IgD-negative memory B cell (primary cell): ENCODE measurements around the gene CENPU. TPM values are rescaled to one million over a fixed set of nuclear protein-coding genes. Genes with fewer than 3 reads are reported as not detected.
A peak's percentile ranks its signal among the peaks of the same experiment; 100 is the strongest.
"Not testable (repeated sequence)": the region's sequence is repeated elsewhere in the genome, so short reads cannot be mapped to it uniquely, and the experiment has no call there.

ENCODE experiments used
- H3K27ac Mint-ChIP-seq, 3 donors: one replicate each; pipeline ENCODE4 v1.8.0; 2020 to 2022; ENCODE audit warnings: mild to moderate bottlenecking in 3 of 3, mixed read lengths in 3 of 3, moderate library complexity in 1 of 3
- H3K27me3 Mint-ChIP-seq: one replicate; pipeline ENCODE4 v1.8.0; 2021; ENCODE audit warnings: mixed read lengths
- H3K36me3 Mint-ChIP-seq: one replicate; pipeline ENCODE4 v1.8.0; 2020; ENCODE audit warnings: mild to moderate bottlenecking, mixed read lengths
- H3K4me1 Mint-ChIP-seq, 3 donors: one replicate each; pipeline ENCODE4 v1.8.0; 2020 to 2022; ENCODE audit warnings: mixed read lengths in 3 of 3, mild to moderate bottlenecking in 1 of 3
- H3K4me3 Mint-ChIP-seq, 4 donors: one replicate each; pipeline ENCODE4 v1.8.0; 2020 to 2022; ENCODE audit warnings: mild to moderate bottlenecking in 4 of 4, mixed read lengths in 4 of 4, moderate library complexity in 3 of 4
- H3K9me3 Mint-ChIP-seq, 3 donors: one replicate each; pipeline ENCODE4 v1.8.0; 2020 to 2021; ENCODE audit warnings: mixed read lengths in 3 of 3, mild to moderate bottlenecking in 1 of 3
- polyA plus RNA-seq: library from polyadenylated mRNA; unstranded; fragments of 300-500 nt; fragmentation: Illumina TruSeq; gene quantifications from one replicate; pipeline ENCODE4 v1.2.3, GENCODE V29; 2021

CENPU gene
- polyA plus RNA-seq = 1.4 TPM

- Mint-ChIP-seq H3K4me1 (peaks cover 9 to 15% (median 11%) of the 10 kb centered on the region in 3 donors), H3K4me3 (peak within 1 kb of the TSS; percentile 90 to 98 (median 94)), H3K9me3 (no peaks in the 10 kb centered on the region), H3K27me3 (no peaks in the 10 kb centered on the region), H3K27ac (peak within 1 kb of the TSS; percentile 79 to 95 (median 91)), H3K36me3 (no peaks in the 10 kb centered on the region)
These were observed at the start of gene CENPU for GRCh38 chr4:184733654-184734524. TSS of gene CENPU (minus strand) at chr4:184734096. CDS start at chr4:184734062, 34 bp downstream.

- no peaks in the 10 kb centered on the region for H3K9me3 Mint-ChIP-seq
- peak overlapping the region in 3 of 4 donors; percentile 63 to 89 (median 87) for H3K4me3 Mint-ChIP-seq
- peak overlapping the region in 2 of 3 donors; percentile 84 to 86 for H3K27ac Mint-ChIP-seq
- H3K27me3 Mint-ChIP-seq = no peaks in the 10 kb centered on the region
- peaks cover 8 to 15% (median 13%) of the 10 kb centered on the region in 3 donors for H3K4me1 Mint-ChIP-seq
- peaks cover 4% of the 10 kb centered on the region for H3K36me3 Mint-ChIP-seq
These were observed 49.0 kb upstream of the CENPU start for GRCh38 chr4:184782731-184783373.

GRCh38 chr4:184779160-184779559 lies 45.3 kb upstream of the CENPU start:
- not testable (repeated sequence) for H3K9me3 Mint-ChIP-seq, H3K27me3 Mint-ChIP-seq, H3K36me3 Mint-ChIP-seq, H3K4me3 Mint-ChIP-seq
- Mint-ChIP-seq H3K27ac (peak overlapping the region in 1 of 3 donors; percentile 14), H3K4me1 (peaks cover 8 to 14% (median 13%) of the 10 kb centered on the region in 3 donors)

- Mint-ChIP-seq H3K4me3 (no peak overlapping the region), H3K27me3 (no peaks in the 10 kb centered on the region), H3K9me3 (no peaks in the 10 kb centered on the region), H3K27ac (no peak overlapping the region), H3K4me1 (peaks cover 8 to 10% (median 9%) of the 10 kb centered on the region in 3 donors), H3K36me3 (peaks cover 5% of the 10 kb centered on the region)
These were observed 44.4 kb upstream of the CENPU start for GRCh38 chr4:184778325-184778724.

DNA sequence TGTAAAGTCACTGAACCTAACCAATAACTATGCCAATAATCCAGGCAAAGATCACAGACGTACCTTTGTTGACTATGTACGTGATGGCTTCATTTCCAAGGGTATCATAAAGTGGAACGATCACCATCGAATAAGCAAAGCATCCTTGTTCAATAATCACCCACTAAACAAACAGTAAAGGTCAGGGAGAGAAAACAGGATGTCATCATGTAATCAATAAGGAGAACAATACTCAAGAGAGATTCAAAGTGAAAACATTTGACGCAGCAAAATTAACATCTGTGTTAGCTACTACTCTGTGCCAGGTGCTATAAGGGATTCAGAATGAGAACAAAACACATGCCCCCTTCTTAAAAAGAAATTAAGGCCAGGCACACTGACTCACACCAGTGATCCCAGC lies 42.9 kb upstream of the CENPU start:
- no peaks in the 10 kb centered on the region for H3K9me3 Mint-ChIP-seq
- H3K27me3 Mint-ChIP-seq = no peaks in the 10 kb centered on the region
- H3K4me1 Mint-ChIP-seq = no peaks in the 10 kb centered on the region
- peaks cover 5% of the 10 kb centered on the region for H3K36me3 Mint-ChIP-seq
- peak overlapping the region in 1 of 3 donors; percentile 10 for H3K27ac Mint-ChIP-seq
- H3K4me3 Mint-ChIP-seq = no peak overlapping the region

DNA sequence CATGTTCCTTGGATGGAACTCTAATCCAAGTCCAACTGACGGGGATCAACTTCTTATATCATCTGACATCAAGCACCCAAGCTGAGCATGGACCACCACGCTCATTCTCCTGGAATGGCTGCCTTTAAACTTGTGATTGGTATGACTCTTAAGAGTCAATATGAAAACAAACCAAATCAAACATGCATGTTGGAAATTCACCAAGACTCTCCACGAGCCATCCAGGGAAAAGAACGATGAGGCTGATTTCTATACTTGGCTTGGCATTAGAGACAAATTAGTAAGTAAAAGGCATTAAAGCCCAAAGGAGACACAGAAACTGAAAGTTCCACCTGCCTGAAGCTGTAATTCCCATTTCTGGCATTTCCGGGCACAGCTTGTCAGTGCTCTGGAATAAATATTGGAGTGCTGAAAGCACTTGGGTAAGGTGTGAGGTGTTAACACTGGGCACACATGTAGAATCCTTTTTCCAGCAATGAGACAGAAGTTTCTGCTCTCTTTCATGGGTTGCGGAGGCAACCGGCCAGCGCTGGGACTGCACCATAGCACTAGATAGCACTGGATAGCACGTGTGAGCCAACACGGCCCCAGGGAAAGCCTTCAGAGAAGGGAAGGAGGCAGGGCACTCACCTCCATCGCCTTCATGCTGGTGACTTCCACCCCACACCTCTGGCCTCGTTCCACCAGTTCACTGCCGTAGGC lies 42.1 kb upstream of the CENPU start:
- peak overlapping the region in 1 of 3 donors; percentile 19 for H3K27ac Mint-ChIP-seq
- H3K9me3 Mint-ChIP-seq = no peaks in the 10 kb centered on the region
- peaks cover 5% of the 10 kb centered on the region for H3K36me3 Mint-ChIP-seq
- H3K4me1 Mint-ChIP-seq = no peaks in the 10 kb centered on the region
- no peaks in the 10 kb centered on the region for H3K27me3 Mint-ChIP-seq
- H3K4me3 Mint-ChIP-seq = no peak overlapping the region

DNA sequence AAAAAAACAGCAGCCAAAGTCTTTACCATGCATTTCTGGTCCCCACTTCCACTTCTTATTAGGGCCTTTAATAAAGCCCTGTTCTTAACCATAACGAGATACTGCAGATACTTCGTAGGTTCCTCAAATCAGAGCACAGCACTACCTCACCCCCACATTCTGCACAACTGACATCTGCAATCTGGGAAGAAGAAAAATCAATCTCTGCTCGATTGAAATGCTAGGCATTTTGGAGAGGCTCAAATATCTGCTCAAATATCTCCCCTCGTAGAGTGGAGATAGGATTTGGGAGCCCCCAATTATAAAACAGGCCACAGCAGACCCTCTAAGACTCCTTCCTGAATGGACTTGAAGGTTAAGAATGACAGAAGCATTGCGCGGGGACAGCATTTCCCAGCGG lies 40.3 kb upstream of the CENPU start:
- no peak overlapping the region for H3K4me3 Mint-ChIP-seq
- H3K27ac Mint-ChIP-seq = no peak overlapping the region
- no peaks in the 10 kb centered on the region for H3K27me3 Mint-ChIP-seq
- H3K9me3 Mint-ChIP-seq = no peaks in the 10 kb centered on the region
- peaks cover 5% of the 10 kb centered on the region for H3K36me3 Mint-ChIP-seq
- H3K4me1 Mint-ChIP-seq = no peaks in the 10 kb centered on the region

GRCh38 chr4:184771416-184771815 lies 37.5 kb upstream of the CENPU start:
- H3K36me3 Mint-ChIP-seq = peaks cover 2% of the 10 kb centered on the region
- no peak overlapping the region for H3K4me3 Mint-ChIP-seq
- peak overlapping the region in 1 of 3 donors; percentile 2 for H3K27ac Mint-ChIP-seq
- no peaks in the 10 kb centered on the region for H3K4me1 Mint-ChIP-seq
- no peaks in the 10 kb centered on the region for H3K27me3 Mint-ChIP-seq
- H3K9me3 Mint-ChIP-seq = no peaks in the 10 kb centered on the region

- H3K36me3 Mint-ChIP-seq = peaks cover 10% of the 10 kb centered on the region
- no peak overlapping the region for H3K4me3 Mint-ChIP-seq
- no peaks in the 10 kb centered on the region for H3K27me3 Mint-ChIP-seq
- no peaks in the 10 kb centered on the region for H3K4me1 Mint-ChIP-seq
- H3K9me3 Mint-ChIP-seq = no peaks in the 10 kb centered on the region
- no peak overlapping the region for H3K27ac Mint-ChIP-seq
These were observed 35.4 kb upstream of the CENPU start for GRCh38 chr4:184769141-184769765.

GRCh38 chr4:184768296-184768695 lies 34.4 kb upstream of the CENPU start:
- no peak overlapping the region for H3K27ac Mint-ChIP-seq
- no peaks in the 10 kb centered on the region for H3K9me3 Mint-ChIP-seq
- H3K4me1 Mint-ChIP-seq = no peaks in the 10 kb centered on the region
- no peak overlapping the region for H3K4me3 Mint-ChIP-seq
- no peaks in the 10 kb centered on the region for H3K27me3 Mint-ChIP-seq
- peaks cover 8% of the 10 kb centered on the region for H3K36me3 Mint-ChIP-seq

DNA sequence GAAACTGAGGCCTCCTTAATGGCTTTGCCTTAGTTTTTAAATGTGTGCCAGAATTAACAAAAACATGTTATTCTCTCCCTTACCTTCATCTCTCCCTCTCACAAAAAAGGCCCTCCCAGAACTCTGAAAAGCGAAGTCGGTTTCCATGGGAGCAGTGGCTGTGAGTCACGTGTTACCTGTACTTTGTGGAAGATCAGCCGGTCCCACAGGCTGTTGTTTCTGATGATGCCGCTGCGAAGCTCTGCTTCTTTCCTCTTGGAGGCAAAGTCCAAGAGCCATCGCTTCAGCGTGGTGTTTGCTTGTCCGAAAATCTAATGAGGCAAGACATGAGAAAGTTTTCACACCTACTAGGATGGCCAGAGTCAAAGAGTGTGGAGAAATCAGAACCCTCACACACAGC lies 32.5 kb upstream of the CENPU start:
- H3K27me3 Mint-ChIP-seq = no peaks in the 10 kb centered on the region
- H3K36me3 Mint-ChIP-seq = peaks cover 8% of the 10 kb centered on the region
- no peak overlapping the region for H3K4me3 Mint-ChIP-seq
- H3K4me1 Mint-ChIP-seq = peaks cover 0 to 6% (median 3%) of the 10 kb centered on the region in 3 donors
- no peak overlapping the region for H3K27ac Mint-ChIP-seq
- H3K9me3 Mint-ChIP-seq = no peaks in the 10 kb centered on the region

- Mint-ChIP-seq H3K27ac (no peak overlapping the region), H3K9me3 (no peaks in the 10 kb centered on the region), H3K4me1 (peaks cover 0 to 6% (median 3%) of the 10 kb centered on the region in 3 donors)
These were observed 31.8 kb upstream of the CENPU start for GRCh38 chr4:184765473-184766340.

GRCh38 chr4:184764601-184765000 lies 30.7 kb upstream of the CENPU start:
- Mint-ChIP-seq H3K27ac (no peak overlapping the region), H3K4me1 (peaks cover 0 to 6% (median 3%) of the 10 kb centered on the region in 3 donors), H3K9me3 (no peaks in the 10 kb centered on the region), H3K4me3 (no peak overlapping the region), H3K27me3 (no peaks in the 10 kb centered on the region), H3K36me3 (peaks cover 13% of the 10 kb centered on the region)

More at GRCh38 chr4:184765473-184766340, 31.8 kb upstream of the CENPU start:
- Mint-ChIP-seq H3K36me3 (peaks cover 8% of the 10 kb centered on the region), H3K4me3 (no peak overlapping the region), H3K27me3 (no peaks in the 10 kb centered on the region)
